GM12874 (cell line): ENCODE results near the gene PHF14.
A peak's percentile ranks its signal among the peaks of the same experiment; 100 is the strongest.

Experiments used
- TF ChIP-seq, protein P1 (sequence below): IDR thresholded peaks from 2 replicates; pipeline ENCODE4 v1.5.1; 2011; ENCODE audit warnings: low read depth, mild to moderate bottlenecking, control low read depth, low read length, moderate library complexity; ENCODE audit not compliant: insufficient read depth

PHF14 gene

DNA sequence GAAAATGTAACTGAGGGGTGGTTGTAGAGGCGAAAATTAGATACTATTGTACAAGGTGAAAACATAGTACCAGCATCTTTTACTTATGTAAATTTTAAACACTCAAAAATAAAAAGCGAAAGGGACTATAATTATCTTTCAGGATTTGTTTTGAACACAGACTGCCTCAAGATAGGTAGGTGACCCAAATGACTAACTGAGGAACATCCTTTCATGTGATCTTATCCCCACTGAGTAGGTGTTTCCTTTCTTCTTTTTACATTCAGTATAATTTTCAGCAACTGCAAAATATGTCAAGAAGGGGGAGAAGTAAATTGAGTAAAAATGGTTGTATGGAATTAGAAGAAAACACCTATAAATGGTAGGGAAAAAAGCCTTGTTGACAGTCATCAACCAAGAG is 236.7 kb downstream of the PHF14 start:
- TF ChIP-seq, protein P1, sequence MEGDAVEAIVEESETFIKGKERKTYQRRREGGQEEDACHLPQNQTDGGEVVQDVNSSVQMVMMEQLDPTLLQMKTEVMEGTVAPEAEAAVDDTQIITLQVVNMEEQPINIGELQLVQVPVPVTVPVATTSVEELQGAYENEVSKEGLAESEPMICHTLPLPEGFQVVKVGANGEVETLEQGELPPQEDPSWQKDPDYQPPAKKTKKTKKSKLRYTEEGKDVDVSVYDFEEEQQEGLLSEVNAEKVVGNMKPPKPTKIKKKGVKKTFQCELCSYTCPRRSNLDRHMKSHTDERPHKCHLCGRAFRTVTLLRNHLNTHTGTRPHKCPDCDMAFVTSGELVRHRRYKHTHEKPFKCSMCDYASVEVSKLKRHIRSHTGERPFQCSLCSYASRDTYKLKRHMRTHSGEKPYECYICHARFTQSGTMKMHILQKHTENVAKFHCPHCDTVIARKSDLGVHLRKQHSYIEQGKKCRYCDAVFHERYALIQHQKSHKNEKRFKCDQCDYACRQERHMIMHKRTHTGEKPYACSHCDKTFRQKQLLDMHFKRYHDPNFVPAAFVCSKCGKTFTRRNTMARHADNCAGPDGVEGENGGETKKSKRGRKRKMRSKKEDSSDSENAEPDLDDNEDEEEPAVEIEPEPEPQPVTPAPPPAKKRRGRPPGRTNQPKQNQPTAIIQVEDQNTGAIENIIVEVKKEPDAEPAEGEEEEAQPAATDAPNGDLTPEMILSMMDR = no peak

DNA sequence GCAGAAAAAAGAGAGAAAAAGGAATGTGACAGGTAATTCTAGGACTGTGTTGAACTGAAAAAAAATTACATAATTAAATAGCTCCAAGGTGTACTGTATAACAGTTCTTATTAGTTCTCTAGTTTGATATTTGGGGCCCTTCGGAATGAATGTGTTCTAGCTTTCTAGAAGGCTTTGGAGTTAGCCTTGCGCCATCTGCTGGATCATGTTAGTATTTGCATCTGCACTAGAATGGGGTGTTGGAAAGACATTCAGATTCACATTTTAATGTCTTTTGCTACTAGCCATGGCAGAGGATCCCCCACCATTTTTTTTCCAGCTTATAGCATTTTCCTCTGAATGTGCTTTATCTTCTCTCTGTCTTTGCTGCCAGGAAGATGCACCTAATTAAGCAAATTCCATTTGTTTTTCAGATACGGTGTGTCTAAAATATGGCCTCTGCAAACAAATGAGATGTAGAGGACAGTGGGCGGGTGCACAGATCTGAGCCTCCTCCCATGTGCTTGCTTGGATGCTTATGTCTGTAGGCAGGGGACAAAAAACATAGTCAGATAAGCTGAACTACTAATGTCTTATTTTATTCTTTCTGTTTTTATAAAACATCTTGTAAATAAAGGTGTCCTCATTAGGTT is 238.5 kb downstream of the PHF14 start:
- TF ChIP-seq, protein P1 = peak; percentile 66

DNA sequence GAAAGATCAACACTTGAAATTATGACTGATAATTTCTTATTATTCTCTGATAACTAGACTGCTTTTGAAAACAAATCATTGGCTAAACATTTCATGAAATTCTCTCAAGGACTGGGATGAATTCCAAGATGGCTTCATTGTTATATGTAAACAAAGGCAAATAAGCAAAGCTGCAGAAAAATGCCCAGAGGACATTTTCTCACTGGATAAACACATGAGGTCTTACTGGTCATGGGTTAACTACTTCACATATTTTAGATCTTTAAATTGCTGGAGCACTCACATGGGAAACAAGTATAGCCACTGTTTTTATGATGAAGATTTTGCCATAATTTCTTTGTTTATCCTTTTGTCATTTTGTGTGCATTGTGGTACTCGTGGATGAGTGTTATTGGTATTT is 239.1 kb downstream of the PHF14 start:
- TF ChIP-seq, protein P1 = no peak

DNA sequence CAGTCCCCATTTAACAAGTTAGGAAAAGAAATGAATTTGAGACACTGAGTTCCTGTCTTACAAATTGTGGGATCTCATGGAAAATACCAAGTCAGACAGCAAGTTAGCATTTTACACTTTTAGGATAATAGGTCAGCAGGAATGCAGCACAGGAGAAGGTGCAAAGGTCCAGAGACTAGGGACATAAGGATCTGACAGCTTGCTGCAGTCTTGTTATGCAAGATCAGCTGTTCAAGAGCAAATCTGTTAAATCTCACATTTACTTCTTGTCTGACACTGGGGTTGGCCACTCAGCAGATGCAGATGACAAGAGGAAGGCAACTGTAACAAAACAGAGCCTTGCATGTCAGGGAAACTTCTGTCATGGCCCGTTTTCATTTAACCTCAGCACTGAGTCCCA is 239.6 kb downstream of the PHF14 start:
- TF ChIP-seq, protein P1 = no peak

DNA sequence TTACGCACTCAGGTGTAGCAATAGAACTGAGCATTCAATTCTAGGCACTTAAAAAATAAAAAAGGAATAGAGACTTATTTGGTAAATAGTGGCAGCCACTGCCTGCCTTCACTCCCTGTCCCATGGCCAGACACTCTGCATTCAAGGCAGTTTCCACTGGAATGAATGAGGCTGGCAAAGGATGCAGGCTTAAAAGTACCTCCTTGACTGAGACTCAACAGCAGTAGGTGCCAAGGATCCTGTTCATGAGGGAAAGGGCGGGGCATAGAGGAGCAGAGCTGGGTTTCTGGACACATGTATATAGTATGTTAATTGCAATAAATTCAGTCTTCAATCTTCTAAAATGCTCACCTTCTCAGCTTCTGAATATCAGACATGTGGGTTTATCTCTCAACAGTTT is 242.6 kb downstream of the PHF14 start:
- TF ChIP-seq, protein P1 = no peak

DNA sequence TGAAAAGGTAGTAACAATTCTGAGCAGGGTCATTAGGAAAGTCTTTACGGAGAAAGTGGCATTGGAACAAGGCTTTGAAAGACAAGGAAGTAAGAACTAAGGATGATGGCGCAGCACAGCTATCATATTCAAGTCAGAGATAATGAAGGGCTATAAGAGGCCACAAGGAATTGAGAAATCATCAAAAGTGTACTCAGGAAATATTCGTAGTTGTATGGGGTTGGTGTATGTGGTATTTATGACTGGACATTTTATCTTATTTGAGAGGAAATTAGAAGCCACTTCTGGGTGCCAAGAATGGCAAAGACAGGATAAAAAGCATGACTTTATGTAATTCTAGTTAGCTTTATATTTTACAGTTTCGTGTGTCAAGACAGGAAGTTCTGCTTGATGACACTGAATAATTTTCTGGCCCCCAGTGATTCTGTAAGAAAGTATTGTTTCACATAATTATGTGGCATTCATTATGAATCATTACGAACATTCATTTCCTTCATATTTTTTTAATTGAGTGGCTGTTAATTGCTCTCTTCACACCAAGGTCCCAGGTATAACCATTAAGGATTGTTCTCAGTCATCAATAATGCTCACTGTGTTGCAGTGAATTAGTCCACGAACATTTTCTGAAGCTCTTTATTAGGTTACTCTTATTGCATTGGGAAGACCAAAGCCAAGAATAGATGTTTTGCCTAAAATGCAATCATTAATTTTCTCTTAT is 244.3 kb downstream of the PHF14 start:
- TF ChIP-seq, protein P1 = no peak
